Prostate gland (tissue), 2 donors: ENCODE measurements around the gene NLRX1. TPM values are rescaled to one million over a fixed set of nuclear protein-coding genes. Genes with fewer than 3 reads are reported as not detected.
"Not testable (repeated sequence)": the region's sequence is repeated elsewhere in the genome, so short reads cannot be mapped to it uniquely, and the experiment has no call there.

Experiments used
- DNase-seq: peaks from one replicate; pipeline ENCODE4 v3.0.0-alpha.2; 2019; ENCODE audit warnings: low spot score
- H3K27ac ChIP-seq, 2 donors: fragments of 200-600 bp; sonication (generic); 2 replicates each; pipeline ENCODE4 v1.5.1; 2017 to 2019
- H3K27me3 ChIP-seq: fragments of 200-600 bp; sonication (generic); replicated peaks from 2 replicates; pipeline ENCODE4 v1.5.1; 2019; ENCODE audit not compliant: insufficient read depth
- H3K36me3 ChIP-seq, 2 donors: fragments of 200-600 bp; sonication (generic); 1 replicate in 1 of 2; 2 replicates in 1 of 2; pipeline versions ENCODE4 v1.5.1 to v1.8.1; 2017 to 2019
- H3K4me1 ChIP-seq: fragments of 200-600 bp; sonication (generic); replicated peaks from 2 replicates; pipeline ENCODE4 v1.5.1; 2019
- H3K4me3 ChIP-seq, 2 donors: fragments of 200-600 bp; sonication (generic); 2 replicates each; pipeline ENCODE4 v1.5.1; 2017 to 2019
- H3K9me3 ChIP-seq: fragments of 200-600 bp; sonication (generic); 2 replicates; pipeline ENCODE4 v1.5.1; 2017
- CTCF ChIP-seq, 4 experiments: fragments of 200-600 bp in 2 of 4; fragments of 450-650 bp in 2 of 4; sonication (generic) in 2 of 4; IDR thresholded peaks; 1 replicate in 3 of 4; 2 replicates in 1 of 4; pipeline ENCODE4 v1.5.1; 2016 to 2019; ENCODE audit warnings: antibody characterized with exemption in 4 of 4, mild to moderate bottlenecking in 2 of 4, moderate library complexity in 2 of 4
- POLR2A ChIP-seq: fragments of 450-650 bp; IDR thresholded peaks from one replicate; pipeline ENCODE4 v1.6.1; 2016; ENCODE audit warnings: antibody characterized with exemption, mild to moderate bottlenecking
- POLR2AphosphoS5 ChIP-seq: sonication (generic); formaldehyde crosslinking; IDR thresholded peaks from one replicate; pipeline ENCODE4 v1.6.1; 2017; ENCODE audit warnings: antibody characterized with exemption
- WGBS: methylation state at CpG from one replicate; pipeline ENCODE4 v1.1.5; 2018; 5-methylcytosine and 5-hydroxymethylcytosine counted together
- intact Hi-C: fragments of 100-400 bp; cut with DNase I; formaldehyde crosslinking; loops from one replicate; pipeline ENCODE4 v1.14.2; 2022
- total RNA-seq, 2 donors: library from RNA; depleted of rRNA; stranded (reverse); fragments of >200 nt; gene quantifications; one replicate each; pipeline ENCODE4 v1.1.0, GENCODE V29; 2016

Gene NLRX1
- total RNA-seq, 2 donors from 2014 or later = 18.8 to 26.1 TPM

GRCh38 chr11:119157063-119157462 is 11.5 kb upstream of the NLRX1 start:
- H3K9me3 ChIP-seq = no peaks in the 10 kb centered on the region
- no peak for DNase-seq
- H3K4me3 ChIP-seq = no peak overlapping the region
- 55% methylated on average over 3 of the region's 3 CpGs for WGBS
- intact Hi-C loops = no loop called here
- H3K27me3 ChIP-seq = no peaks in the 10 kb centered on the region
- TF ChIP-seq CTCF (IDR thresholded peaks at IDR 0.05) (no peak), POLR2AphosphoS5 (no peak), POLR2A (no peak)
- no peaks in the 10 kb centered on the region for H3K4me1 ChIP-seq
- no peak overlapping the region for H3K27ac ChIP-seq
- H3K36me3 ChIP-seq = no peaks in the 10 kb centered on the region

- Histone ChIP-seq H3K27ac (no peak overlapping the region), H3K36me3 (no peaks in the 10 kb centered on the region), H3K9me3 (no peaks in the 10 kb centered on the region), H3K4me3 (no peak overlapping the region), H3K4me1 (no peaks in the 10 kb centered on the region), H3K27me3 (no peaks in the 10 kb centered on the region)
- WGBS = 90% methylated on average over 13 of the region's 13 CpGs
- DNase-seq = no peak
- intact Hi-C loops = no loop called here
- TF ChIP-seq POLR2AphosphoS5 (no peak), CTCF (IDR thresholded peaks at IDR 0.05) (no peak), POLR2A (no peak)
These were observed 10.1 kb upstream of the NLRX1 start for GRCh38 chr11:119158467-119158866.

- Histone ChIP-seq H3K27ac (no peak overlapping the region), H3K9me3 (no peaks in the 10 kb centered on the region), H3K4me1 (no peaks in the 10 kb centered on the region), H3K27me3 (no peaks in the 10 kb centered on the region), H3K36me3 (no peaks in the 10 kb centered on the region), H3K4me3 (no peak overlapping the region)
- 90% methylated on average over 9 of the region's 9 CpGs for WGBS
- intact Hi-C loops = no loop called here
- TF ChIP-seq POLR2A (no peak), CTCF (IDR thresholded peaks at IDR 0.05) (no peak), POLR2AphosphoS5 (no peak)
- no peak for DNase-seq
These were observed 8.4 kb upstream of the NLRX1 start for GRCh38 chr11:119160151-119160550.

- Histone ChIP-seq H3K4me1 (no peaks in the 10 kb centered on the region), H3K27me3 (no peaks in the 10 kb centered on the region), H3K4me3 (no peak overlapping the region), H3K9me3 (no peaks in the 10 kb centered on the region), H3K27ac (no peak overlapping the region), H3K36me3 (no peaks in the 10 kb centered on the region)
- no peak for DNase-seq
- intact Hi-C loops = no loop called here
- TF ChIP-seq POLR2AphosphoS5 (no peak), CTCF (IDR thresholded peaks at IDR 0.05) (no peak), POLR2A (no peak)
- WGBS = 72% methylated on average over 8 of the region's 8 CpGs
These were observed 6.7 kb upstream of the NLRX1 start for GRCh38 chr11:119161871-119162270.

GRCh38 chr11:119166368-119167076 is 2.0 kb upstream of the NLRX1 start:
- H3K9me3 ChIP-seq = no peaks in the 10 kb centered on the region
- no peaks in the 10 kb centered on the region for H3K36me3 ChIP-seq
- no peaks in the 10 kb centered on the region for H3K27me3 ChIP-seq
- intact Hi-C loops = no loop called here
- H3K4me1 ChIP-seq = no peaks in the 10 kb centered on the region
- no peak for DNase-seq
- no peak overlapping the region for H3K27ac ChIP-seq
- 70% methylated on average over 8 of the region's 8 CpGs for WGBS
- TF ChIP-seq CTCF (IDR thresholded peaks at IDR 0.05) (no peak), POLR2A (no peak), POLR2AphosphoS5 (no peak)
- H3K4me3 ChIP-seq = no peak overlapping the region

GRCh38 chr11:119167077-119167458 is 1.5 kb upstream of the NLRX1 start:
- H3K27ac ChIP-seq, H3K36me3 ChIP-seq, DNase-seq, H3K4me3 ChIP-seq, intact Hi-C loops, H3K27me3 ChIP-seq, H3K9me3 ChIP-seq, H3K4me1 ChIP-seq: not testable (repeated sequence)
- 72% methylated on average over 10 of the region's 10 CpGs for WGBS
